HG03469 (cell line): ENCODE data around the gene TOR1B.

Experiments used
- ATAC-seq: cut with Tn5 transposase; IDR thresholded peaks from one replicate; pipeline ENCODE4 v1.9.1; 2021; ENCODE audit warnings: mild to moderate bottlenecking, moderate library complexity, moderate number of reproducible peaks; ENCODE audit not compliant: unreplicated experiment

TOR1B gene

GRCh38 chr9:129840034-129840433 lies 37.0 kb downstream of the TOR1B start:
- no peak for ATAC-seq

GRCh38 chr9:129841071-129841470 lies 38.1 kb downstream of the TOR1B start:
- ATAC-seq = no peak

- no peak for ATAC-seq
Measured at GRCh38 chr9:129845373-129845772, 42.4 kb downstream of the TOR1B start.

- no peak for ATAC-seq
Measured at GRCh38 chr9:129848712-129849441, 45.9 kb downstream of the TOR1B start.

- no peak for ATAC-seq
Measured at GRCh38 chr9:129849901-129850300, 46.9 kb downstream of the TOR1B start.

- ATAC-seq = no peak
Measured at GRCh38 chr9:129850821-129851550, 48.0 kb downstream of the TOR1B start.

- no peak for ATAC-seq
Measured at GRCh38 chr9:129851821-129852220, 48.8 kb downstream of the TOR1B start.

- ATAC-seq = no peak
Measured at GRCh38 chr9:129852579-129852978, 49.6 kb downstream of the TOR1B start.

GRCh38 chr9:129853614-129854013 lies 50.6 kb downstream of the TOR1B start:
- ATAC-seq = no peak

- ATAC-seq = no peak
Measured at GRCh38 chr9:129854588-129855110, 51.7 kb downstream of the TOR1B start.

- ATAC-seq = no peak
Measured at GRCh38 chr9:129857207-129857606, 54.2 kb downstream of the TOR1B start.

GRCh38 chr9:129858167-129858962 lies 55.4 kb downstream of the TOR1B start:
- no peak for ATAC-seq
